ENCODE results near the gene TLK1.

TLK1 gene

DNA sequence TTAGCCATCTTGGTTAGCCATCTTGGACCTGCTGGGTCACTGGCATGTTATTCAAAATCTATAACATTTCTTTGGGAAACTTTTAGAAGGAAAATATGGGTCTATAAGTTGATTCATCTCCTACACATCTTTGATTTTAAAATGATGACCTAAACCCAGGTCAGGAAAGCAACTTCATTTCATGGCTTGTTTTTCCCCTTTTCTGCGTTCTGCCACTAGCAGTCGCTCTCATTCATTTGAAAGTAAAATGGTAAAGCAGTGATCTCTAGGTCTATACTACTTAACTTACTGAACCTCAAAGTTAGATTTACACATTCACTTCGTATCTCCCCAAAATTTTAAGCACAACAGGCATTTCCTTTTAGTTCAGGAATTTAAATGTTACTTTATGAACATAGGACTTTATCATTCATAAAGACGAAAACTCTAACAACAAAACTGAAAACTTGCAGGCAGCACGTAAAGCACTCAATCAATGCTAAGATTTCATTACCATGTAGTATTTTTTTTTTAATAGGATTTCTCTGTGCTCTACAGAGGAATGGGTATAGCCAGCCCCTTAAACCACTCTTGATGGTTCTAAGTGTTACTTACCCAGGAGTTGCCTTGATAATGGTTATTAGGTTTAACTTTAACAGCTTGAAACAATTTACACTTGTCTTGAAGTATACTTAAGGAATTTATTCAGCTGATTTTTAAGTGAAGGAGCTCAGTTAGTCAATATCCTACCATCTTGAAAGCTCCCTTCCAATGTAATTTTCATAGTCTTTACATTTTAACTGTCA, 169.1 kb downstream of the TLK1 start:
- no peak for DNase-seq

- no peak for DNase-seq
These were observed 174.0 kb downstream of the TLK1 start for GRCh38 chr2:170986566-170987258.

DNA sequence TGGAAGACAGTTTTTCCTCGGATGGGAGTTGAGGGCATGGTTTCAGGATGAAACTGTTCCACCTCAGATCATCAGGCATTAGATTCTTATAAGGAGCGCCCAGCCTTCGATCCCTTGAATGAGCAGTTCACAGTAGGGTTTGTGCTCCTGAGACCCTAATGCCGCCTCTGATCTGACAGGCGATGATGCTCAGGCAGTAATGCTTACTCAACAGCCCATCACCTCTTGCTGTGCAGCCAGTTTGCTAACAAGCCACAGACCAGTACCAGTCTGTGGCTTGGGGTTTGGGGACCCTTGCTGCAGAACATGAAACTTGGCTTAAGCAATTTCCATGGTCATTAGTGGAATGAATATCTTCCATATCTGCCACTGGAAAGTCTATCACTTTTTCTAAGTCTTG, 175.3 kb downstream of the TLK1 start:
- DNase-seq: no peak

- DNase-seq: no peak
These were observed 176.6 kb downstream of the TLK1 start for GRCh38 chr2:170984079-170984478.

- DNase-seq: no peak
These were observed 184.8 kb downstream of the TLK1 start for GRCh38 chr2:170975943-170976270.

GRCh38 chr2:170975127-170975942, 185.4 kb downstream of the TLK1 start:
- DNase-seq: no peak

DNA sequence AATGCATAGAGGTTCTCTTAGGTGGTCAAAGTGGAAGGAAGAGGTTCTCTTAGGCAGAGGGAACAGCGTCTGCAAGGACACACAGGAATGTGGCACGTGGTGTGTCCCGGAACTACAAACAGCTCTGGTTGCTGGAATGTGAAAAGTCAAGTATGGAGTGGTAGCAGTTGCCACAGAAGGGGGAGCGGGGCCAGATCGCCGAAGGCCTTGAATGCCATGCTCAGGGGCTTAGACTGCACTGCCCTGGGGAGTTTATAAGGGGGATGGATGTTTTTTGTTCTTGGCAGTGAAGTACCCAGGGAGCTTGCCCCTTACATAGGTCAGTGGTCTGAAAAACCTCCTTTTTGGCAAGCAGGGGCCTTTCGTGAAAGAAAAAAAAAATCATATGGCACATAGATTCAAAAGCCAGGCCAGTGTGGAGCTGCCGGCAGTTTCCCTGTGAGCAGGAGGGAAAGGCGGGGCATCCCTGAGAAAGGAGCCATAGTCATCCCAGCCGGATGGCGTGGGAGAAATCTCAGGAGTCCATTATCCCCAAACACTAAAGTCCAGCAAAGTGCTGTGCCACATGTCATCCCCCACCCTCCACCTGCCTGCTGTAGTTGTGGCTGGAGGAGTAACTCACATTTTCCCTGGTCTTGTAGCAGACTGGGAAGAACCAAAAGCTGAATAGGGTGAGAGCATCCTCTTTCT, 186.2 kb downstream of the TLK1 start:
- DNase-seq: no peak

DNA sequence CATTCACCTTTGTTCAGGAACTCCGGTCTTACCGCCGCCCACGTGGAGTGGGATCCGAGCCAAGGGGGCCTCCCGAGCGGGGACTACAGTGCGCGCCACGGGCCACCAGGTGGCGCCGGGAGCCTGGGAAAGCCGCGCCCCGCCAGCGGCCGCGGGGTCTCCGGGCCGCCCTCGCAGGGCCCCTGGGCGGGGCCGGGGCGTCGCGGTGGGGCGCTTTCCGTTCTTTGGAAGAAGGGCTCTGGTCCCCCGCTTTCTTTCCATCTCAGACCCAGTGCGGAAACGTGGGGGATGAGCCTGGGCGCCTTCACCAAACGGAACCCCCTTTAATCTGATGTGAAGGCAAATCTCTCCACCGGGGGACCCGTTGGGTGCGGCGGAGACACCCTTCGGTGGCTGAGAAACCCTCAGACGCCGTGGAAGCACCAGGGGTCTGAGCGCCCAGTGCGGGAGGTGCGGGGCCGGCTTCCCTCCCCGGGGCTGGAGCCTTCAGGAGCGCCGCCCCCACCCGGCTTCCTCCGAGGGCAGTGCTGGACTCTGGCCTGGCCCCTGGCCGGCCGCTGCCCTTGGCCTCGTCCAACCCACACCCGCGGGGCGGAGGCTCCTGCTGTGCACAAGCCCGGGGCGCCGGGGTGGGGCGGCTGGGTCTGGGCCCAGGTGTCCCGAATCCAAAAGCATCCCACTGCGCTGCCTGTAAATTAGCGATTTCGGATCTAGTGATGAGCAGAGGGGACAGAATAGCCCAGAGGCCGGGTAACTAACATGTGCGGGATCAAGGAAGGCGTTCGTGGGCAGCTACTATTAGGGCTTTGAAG, 187.0 kb downstream of the TLK1 start:
- peak; percentile 78 for DNase-seq

- no peak for DNase-seq
These were observed 187.5 kb downstream of the TLK1 start for GRCh38 chr2:170973225-170973491.

DNA sequence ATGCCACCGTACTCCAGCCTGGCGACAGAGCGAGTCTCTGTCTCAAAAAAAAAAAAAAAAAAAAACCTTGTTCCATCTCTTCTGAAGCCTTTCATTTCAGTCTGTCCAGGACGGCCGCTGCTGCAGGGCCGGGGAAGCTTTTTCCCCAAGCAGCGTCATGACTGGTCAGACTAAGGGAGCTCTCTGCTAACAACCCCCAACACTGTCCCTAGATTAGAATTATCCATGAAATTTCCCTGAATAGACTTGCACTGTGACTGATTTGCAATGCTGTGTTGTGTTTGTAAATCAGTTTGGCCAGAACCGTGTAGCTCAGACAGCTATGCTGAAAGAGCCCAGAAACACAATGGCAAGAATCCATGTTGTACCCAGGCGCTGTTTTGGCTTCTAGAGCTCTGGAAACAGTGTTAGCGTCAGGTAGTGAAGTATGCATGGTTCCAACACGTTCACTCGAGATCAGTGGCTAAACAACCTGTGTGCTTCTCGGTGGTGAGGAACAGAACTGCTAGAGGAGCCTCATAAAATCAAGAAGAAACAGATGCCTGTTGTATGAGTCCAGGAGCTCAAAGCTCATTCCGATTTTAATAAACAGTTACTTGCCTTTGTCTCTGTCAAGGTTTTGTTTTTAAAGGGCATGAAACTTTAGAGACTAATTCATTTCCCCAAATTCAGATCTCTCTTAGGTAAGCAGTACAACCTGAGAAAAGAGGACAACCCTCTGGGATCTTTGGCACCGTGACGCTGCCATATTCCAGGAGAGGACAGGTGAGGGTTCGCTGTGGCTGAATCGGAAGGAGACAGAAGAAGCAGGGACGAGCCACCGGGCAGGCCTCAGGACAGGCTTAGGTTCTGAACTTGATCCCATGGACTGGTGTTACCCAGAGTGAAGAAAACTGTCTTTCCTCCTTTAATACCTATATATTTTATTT, 188.1 kb downstream of the TLK1 start:
- DNase-seq: peak; percentile 40

- DNase-seq: no peak
These were observed 189.6 kb downstream of the TLK1 start for GRCh38 chr2:170971071-170971470.

DNA sequence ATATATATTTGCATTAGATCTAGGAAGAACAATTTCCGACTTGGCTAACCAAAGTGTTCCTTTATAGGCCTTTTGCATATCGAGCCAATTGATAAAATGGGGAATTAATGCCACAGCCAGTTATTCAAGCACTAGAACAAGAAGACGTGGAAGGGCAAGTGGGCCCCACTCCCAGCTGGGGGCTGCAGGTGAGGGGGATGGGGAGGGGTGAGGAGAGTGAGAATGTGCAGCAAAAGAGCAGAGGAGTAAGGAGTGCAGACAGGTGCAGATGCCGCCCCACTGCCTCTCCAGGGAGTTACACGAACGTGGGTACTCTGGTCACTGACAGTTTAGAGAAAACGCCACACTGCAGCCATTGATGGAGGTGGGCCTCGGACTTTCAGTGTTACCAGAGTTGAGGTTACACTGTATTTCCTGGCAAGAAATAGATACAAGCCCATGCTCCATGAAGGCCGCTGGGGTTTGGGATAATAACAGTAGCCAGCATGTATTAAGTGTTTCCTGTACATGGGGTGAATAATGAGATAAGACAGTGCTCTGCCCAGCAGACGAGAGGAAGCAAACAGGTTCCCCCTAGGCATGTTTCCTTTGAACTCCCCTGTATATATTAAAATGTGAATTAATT, 190.7 kb downstream of the TLK1 start:
- DNase-seq: no peak

DNA sequence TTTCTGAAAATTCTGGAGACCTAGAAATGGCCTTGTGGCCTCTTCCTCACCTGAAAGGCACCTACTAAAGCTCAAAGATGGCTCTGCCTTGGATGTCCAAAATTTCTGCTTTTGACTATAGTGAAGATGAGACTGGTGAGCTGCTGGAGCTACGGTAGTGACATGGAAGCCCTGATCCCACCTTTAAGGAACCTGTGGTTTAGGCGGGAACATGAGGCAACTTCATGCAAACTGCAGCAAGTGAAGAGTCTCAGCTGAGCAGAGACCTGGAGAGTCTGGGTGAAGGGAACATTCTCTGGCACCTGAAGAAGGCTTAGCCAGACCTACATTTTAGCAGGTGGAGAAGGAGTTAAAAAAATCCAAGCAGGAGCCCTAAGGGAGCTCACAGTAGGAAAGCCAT, 191.7 kb downstream of the TLK1 start:
- DNase-seq: no peak

DNA sequence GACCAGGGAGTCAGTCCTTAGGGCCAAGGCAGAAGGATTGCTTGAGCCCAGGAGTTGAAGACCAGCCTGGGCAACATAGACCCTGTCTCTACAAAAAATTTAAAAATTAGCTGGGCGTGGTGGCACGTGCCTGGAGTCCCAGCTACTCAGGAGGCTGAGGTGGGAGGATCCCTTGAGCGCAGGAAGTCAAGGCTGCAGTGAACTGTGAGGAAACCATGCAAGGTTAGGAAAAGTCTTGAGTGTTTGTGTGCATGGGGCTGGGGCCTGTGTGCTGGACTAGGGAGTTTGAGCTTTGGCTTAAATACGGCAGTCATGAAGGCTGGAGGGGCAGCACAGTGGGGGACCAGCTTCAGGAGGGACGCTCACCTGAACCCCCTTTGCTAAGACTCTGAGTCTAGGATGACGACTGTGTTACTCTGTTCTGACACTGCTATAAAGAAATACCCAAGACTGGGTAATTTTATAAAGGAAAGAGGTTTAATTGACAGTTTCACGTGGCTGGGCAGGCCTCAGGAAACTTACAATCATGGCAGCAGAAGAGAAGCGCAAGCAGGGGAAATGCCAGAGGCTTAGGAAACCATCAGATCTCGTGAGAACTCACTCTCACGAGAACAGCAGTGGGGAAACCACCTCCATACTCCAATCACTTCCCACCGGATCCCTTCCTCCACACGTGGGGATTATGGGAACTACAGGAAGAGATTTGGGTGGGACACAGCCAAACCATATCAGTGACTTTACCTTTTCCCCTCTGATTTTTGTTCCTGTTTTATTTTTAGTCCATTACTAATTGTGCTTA, 192.3 kb downstream of the TLK1 start:
- DNase-seq: no peak

- DNase-seq: no peak
These were observed 193.1 kb downstream of the TLK1 start for GRCh38 chr2:170967553-170967952.

DNA sequence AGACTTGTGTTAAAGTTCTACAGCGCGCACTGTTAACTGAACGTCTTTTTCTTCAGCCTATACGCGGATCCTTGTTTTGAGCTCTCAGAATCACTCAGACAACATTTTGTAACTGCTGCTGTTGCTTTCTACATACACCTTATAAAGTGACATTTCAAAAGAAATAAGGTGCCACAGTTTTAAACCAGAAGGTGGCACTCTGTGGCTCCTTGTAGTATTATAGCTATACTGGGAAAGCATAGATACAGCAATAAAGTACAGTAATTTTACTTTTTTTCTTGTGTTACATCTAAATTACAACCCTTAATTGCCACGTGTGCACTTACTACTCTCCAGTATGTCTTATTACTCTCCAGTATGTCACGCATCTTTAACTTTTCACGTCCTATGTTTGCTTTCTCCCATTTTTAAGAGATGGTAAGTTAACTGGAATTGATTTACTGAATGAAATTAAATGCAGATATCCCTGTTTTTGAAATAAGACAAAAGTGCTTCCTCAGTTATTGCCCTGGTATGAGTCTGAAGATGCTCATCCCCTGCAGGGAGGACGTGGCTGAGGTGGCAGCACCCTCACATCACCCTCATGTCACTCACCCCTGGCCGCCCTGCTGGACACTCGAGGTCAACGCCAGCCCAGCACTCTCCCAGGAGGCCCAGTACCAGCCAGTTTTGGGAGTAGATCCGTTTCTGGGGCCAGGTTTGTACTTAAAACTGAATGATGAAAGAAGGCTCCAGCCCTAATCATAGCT, 193.9 kb downstream of the TLK1 start:
- no peak for DNase-seq

GRCh38 chr2:170965446-170966225, 195.1 kb downstream of the TLK1 start:
- no peak for DNase-seq

- no peak for DNase-seq
These were observed 197.3 kb downstream of the TLK1 start for GRCh38 chr2:170963386-170963785.

DNA sequence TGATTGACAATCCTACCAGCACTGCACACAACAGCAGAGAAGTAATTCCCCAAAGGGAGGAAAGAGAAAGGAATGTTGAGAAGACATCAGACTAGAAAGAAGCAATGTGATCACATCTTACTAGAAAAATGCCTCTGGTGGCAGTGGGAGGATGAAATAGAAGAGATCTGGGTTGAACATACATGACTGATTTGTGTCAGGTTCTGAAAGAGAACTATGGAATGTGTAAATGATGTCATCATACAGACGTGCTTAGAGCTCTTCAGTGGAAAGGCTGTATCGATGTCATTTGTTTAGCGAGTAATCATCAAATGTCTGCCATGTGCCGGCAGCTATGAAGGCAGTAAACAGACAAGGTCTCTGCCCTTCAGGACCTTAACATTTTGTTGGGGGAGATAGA, 206.8 kb downstream of the TLK1 start:
- no peak for DNase-seq

Measured in NCI-H1694 treated with DMSO at 0.1 percent for 48 hours (cell line).